Large intestine (tissue), 3 donors: ENCODE results near the gene CD109. TPM values are rescaled to one million over a fixed set of nuclear protein-coding genes. Genes with fewer than 3 reads are reported as not detected.

Source experiments
- DNase-seq, 2 donors: peaks; one replicate each; pipeline versions ENCODE4 v3.0.0 to v3.0.0-alpha.2; 2013
- H3K27ac ChIP-seq: one replicate; pipeline ENCODE4 v1.5.1; 2013; ENCODE audit warnings: low read length
- H3K27me3 ChIP-seq: 2 replicates; pipeline ENCODE4 v1.6.1; 2013; ENCODE audit warnings: low read length; ENCODE audit not compliant: control insufficient read depth, insufficient read depth
- H3K36me3 ChIP-seq: 2 replicates; pipeline ENCODE4 v1.6.1; 2013; ENCODE audit warnings: low read length; ENCODE audit not compliant: control insufficient read depth, insufficient read depth
- H3K4me1 ChIP-seq: one replicate; pipeline ENCODE4 v1.6.1; 2013; ENCODE audit warnings: low read length; ENCODE audit not compliant: control insufficient read depth, insufficient read depth
- H3K4me3 ChIP-seq: one replicate; pipeline ENCODE4 v1.5.1; 2013; ENCODE audit warnings: low read length
- H3K9me3 ChIP-seq: one replicate; pipeline ENCODE4 v1.6.1; 2013; ENCODE audit warnings: mild to moderate bottlenecking, low read depth, low read length, moderate library complexity; ENCODE audit not compliant: control insufficient read depth
- WGBS: methylation state at CpG from one replicate; pipeline ENCODE4 v1.1.5; 2013; ENCODE audit warnings: low lambda C conversion rate; ENCODE audit not compliant: insufficient coverage; 5-methylcytosine and 5-hydroxymethylcytosine counted together
- polyA plus RNA-seq: library from polyadenylated mRNA; unstranded; fragments of 120-200 nt; gene quantifications from one replicate; pipeline ENCODE4 v1.2.1, GENCODE V29; 2013

The CD109 gene
- polyA plus RNA-seq, 1 donor, result 4.7 TPM

DNA sequence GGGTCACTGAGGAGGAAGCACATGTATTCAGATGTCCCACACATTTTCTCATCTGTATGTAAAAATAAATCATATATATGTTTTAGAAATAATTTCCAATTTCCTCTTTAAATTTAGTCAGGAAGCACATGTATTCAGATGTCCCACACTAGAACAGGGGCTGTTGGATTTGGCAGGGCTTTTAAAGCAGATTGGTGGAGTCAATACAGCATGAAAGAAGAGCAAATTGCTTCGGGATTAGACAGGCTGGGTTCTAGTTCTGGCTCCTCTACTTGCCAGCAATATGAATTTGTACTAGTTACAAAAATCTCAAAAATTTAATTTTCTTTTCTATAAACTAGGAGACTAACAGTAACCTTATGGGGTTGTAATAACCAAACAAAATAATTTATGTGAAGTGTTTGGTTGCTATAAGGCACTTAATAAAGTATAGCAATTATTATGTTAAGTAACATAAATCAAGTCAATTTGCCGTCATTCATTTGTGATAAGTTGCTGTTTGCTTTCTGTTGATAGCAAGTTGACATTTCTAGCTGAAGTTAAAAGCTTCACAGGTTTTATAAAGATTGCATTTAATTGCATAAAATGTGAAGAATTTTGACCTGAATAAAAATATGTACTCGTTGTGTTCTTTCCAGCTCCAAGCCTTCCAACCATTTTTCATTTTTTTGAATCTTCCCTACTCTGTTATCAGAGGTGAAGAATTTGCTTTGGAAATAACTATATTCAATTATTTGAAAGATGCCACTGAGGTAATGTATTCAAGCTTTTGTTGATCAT, 88.9 kb downstream of the CD109 start:
- no peaks in the 10 kb centered on the region for H3K4me1 ChIP-seq
- H3K27ac ChIP-seq, result no peak overlapping the region
- H3K36me3 ChIP-seq, result no peaks in the 10 kb centered on the region
- WGBS, result 71% methylated on average over 1 of the region's 3 CpGs
- H3K4me3 ChIP-seq, result no peak overlapping the region
- DNase-seq, result no peak
- no peaks in the 10 kb centered on the region for H3K9me3 ChIP-seq
- no peaks in the 10 kb centered on the region for H3K27me3 ChIP-seq

DNA sequence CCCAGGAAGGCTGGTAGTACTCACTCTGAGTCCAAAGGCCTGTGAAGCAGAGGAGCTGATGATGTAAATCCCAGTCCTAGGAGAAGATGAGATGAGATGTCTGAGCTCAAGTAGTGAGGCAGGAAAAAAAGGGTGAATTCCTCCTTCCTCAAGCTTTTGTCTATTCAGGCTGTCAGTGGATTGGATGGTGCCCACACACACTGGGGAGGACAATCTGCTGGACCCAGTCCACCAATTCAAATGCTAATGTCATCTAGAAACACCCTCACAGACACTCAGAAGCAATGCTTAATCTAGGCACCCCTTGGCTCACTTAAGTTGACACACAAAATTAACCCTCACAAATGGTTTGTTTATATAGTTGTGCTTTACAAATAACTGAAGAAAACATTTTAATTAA, 94.6 kb downstream of the CD109 start:
- DNase-seq, result no peak
- Histone ChIP-seq H3K4me1 (no peaks in the 10 kb centered on the region), H3K9me3 (no peaks in the 10 kb centered on the region), H3K27me3 (no peaks in the 10 kb centered on the region), H3K36me3 (no peaks in the 10 kb centered on the region), H3K4me3 (no peak overlapping the region), H3K27ac (no peak overlapping the region)

DNA sequence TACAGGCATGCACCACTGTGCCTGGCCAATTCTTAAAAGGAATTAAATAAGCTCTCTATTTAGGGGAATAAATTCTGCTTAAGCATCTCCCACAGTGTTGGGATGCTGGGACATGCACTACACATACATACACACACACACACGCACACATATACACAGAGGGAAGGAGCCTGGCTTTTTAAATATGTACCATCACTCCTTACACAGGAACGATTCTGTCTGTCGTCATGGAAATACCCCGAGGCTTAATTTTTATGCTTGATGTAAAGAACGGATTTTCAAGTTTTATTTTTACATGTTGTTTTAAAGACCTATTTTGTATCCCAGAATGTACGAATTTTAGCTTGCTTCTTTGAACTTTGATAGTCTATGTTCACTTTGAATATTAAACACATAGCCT, 95.3 kb downstream of the CD109 start:
- Histone ChIP-seq H3K27me3 (no peaks in the 10 kb centered on the region), H3K4me3 (no peak overlapping the region), H3K4me1 (no peaks in the 10 kb centered on the region), H3K9me3 (no peaks in the 10 kb centered on the region), H3K27ac (no peak overlapping the region), H3K36me3 (no peaks in the 10 kb centered on the region)
- 77% methylated on average over 4 of the region's 6 CpGs for WGBS
- no peak for DNase-seq

DNA sequence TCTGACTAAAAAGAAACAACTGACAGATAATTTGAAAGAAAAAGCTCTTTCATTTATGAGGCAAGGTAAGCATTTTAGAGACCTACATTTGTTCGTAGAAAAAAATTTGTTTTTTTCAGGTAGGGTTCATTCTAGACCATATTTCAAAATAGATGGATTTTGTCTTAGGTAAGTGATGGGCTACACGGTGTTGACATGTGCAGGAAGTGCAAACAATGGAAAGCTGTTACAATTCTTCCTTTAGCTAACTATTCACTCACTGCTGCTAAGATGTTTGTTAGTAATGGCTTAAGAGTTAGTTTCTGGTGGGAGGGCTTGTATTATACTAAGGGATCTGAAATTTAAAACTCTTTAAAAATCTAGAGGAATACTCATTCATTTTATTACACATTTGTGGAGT, 96.7 kb downstream of the CD109 start:
- Histone ChIP-seq H3K4me1 (no peaks in the 10 kb centered on the region), H3K4me3 (no peak overlapping the region), H3K27ac (no peak overlapping the region), H3K27me3 (no peaks in the 10 kb centered on the region), H3K36me3 (no peaks in the 10 kb centered on the region), H3K9me3 (no peaks in the 10 kb centered on the region)
- 0% methylated on average over 1 of the region's 2 CpGs for WGBS
- DNase-seq, result no peak

DNA sequence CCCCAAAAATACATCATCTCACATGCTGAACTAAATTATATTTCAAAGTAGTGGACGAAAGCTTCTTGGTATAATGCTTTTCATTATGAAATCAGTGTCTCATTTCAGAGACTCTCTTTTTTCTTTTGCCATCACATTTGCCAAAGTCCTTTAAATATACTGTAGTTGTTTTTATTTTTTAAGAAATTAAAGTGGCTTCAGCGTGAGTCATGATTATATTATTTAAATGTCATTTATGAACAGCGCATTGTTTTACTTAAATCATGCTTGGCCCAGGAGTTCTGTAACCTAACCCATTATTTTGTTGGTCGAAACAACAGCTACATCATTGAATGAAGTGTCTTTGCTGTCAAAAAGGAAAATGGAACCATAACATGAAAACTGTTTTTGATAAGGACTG, 100.9 kb downstream of the CD109 start:
- Histone ChIP-seq H3K9me3 (no peaks in the 10 kb centered on the region), H3K27me3 (no peaks in the 10 kb centered on the region), H3K27ac (no peak overlapping the region), H3K4me3 (no peak overlapping the region), H3K36me3 (no peaks in the 10 kb centered on the region), H3K4me1 (no peaks in the 10 kb centered on the region)
- no CpG with 5 or more reads among the region's 4 CpGs for WGBS
- no peak for DNase-seq

DNA sequence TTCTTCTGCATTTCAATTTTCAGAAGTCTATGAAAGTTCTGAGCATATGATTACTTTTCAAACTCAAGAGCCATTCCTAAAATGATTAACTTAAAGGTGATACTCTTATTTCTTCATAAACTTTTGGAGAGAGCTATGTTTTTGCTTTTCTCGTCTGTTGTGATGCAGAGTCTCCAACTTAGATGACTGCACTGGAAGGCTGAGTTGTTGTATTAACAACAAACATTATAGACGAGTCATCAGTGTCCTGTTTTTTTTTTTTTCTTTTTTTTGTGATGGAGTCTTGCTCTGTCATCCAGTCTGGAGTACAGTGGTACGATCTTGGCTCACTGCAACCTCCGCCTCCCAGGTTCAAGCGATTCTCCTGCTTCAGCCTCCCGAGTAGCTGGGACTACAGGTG, 101.9 kb downstream of the CD109 start:
- 100% methylated on average over 1 of the region's 6 CpGs for WGBS
- H3K27me3 ChIP-seq, result no peaks in the 10 kb centered on the region
- no peaks in the 10 kb centered on the region for H3K36me3 ChIP-seq
- H3K4me1 ChIP-seq, result no peaks in the 10 kb centered on the region
- no peak for DNase-seq
- H3K4me3 ChIP-seq, result no peak overlapping the region
- H3K9me3 ChIP-seq, result no peaks in the 10 kb centered on the region
- no peak overlapping the region for H3K27ac ChIP-seq

DNA sequence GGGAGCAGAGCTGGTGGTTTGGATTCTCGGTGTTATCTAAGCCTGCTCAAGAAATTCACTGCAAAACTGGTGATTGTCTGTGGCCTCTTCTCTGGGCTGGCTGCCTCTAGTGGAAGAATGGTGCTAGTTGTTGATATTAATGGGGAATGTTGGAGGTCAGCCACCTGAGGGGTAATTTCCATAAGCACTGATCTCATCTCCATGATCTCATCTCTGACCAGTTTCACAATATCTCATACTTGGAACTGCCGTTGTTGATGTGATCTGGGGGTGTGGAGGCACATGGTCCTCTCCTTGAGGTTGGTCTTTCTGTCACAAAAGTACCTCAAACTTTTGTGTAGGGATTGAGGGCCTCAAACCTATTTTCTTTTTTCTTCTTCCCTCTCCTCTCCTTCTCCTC, 102.6 kb downstream of the CD109 start:
- no CpG with 5 or more reads among the region's 2 CpGs for WGBS
- Histone ChIP-seq H3K4me1 (no peaks in the 10 kb centered on the region), H3K36me3 (no peaks in the 10 kb centered on the region), H3K27ac (no peak overlapping the region), H3K4me3 (no peak overlapping the region), H3K27me3 (no peaks in the 10 kb centered on the region), H3K9me3 (no peaks in the 10 kb centered on the region)
- DNase-seq, result peak in 1 of 2 donors; percentile 4

DNA sequence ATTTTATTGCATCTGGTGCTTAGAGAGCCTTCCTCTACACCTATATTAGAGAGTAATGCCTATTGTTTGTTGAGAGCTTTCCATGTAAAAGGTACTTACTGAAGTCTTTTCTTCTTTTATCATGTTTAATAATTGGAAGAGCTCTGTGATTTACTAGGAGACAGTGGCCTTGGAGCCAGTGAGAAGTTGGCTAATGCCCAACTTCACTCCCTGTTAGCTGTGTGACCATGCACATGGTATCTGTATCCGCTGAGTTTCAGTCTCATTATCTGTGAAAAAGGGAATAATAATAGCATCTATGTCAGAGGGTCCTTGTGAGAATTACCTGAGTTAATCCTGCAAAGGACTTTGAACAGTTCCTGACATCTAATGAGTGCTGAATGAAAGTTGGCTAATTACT, 105.0 kb downstream of the CD109 start:
- H3K27ac ChIP-seq, result no peak overlapping the region
- no peaks in the 10 kb centered on the region for H3K36me3 ChIP-seq
- no peak overlapping the region for H3K4me3 ChIP-seq
- H3K9me3 ChIP-seq, result no peaks in the 10 kb centered on the region
- H3K4me1 ChIP-seq, result no peaks in the 10 kb centered on the region
- no CpG with 5 or more reads among the region's 1 CpG for WGBS
- H3K27me3 ChIP-seq, result no peaks in the 10 kb centered on the region
- DNase-seq, result no peak

DNA sequence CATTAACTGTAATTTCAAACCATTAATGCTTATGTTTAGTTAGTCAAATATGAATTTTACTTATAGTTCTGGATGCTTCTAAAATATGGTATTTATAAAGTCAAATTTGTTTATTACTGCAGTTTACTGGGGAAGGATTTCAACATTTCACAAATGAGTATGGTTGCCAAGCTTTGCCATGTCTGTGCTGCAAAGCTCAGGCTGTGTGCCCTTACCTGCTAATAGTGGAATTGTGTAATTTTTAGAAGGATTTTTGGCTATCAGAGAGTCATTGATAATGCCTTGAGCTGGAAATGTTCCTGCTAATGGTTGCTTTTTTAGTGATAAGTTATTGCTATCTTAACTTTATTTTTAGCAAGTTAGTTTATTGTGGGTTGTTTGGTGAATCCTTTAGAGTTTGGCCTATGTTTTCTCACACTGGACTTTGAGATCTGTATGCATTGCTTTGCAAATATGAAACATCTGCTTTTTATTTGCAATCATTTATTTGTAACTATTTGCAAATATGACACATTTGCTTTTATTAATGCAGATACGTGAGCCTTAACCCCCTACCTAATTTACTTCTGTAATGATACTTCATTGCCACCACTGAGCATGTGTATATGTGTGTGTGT, 105.8 kb downstream of the CD109 start:
- Histone ChIP-seq H3K9me3 (no peaks in the 10 kb centered on the region), H3K36me3 (no peaks in the 10 kb centered on the region), H3K4me1 (no peaks in the 10 kb centered on the region), H3K4me3 (no peak overlapping the region), H3K27me3 (no peaks in the 10 kb centered on the region), H3K27ac (no peak overlapping the region)
- WGBS, result no CpG with 5 or more reads among the region's 1 CpG
- DNase-seq, result peak in 1 of 2 donors; percentile 11

DNA sequence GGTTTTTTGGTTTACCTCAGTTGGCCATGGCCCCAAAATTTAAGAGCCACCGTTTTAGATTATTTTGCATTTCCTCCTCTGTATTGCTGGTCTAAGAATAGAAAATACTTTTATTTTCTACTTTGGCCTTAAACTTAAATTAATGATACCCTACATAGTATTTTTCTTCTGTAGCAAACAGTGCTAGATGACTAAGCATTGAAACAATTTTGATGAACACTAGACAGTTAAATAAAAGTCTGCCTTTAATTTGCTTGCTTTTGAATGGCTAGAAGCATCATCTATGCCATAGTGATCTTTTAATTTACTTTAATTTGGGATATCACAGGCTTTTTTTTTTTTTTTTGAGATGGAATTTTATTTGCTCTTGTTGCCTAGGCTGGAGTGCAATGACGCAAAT, 106.4 kb downstream of the CD109 start:
- no peak for DNase-seq
- WGBS, result no CpG with 5 or more reads among the region's 2 CpGs
- Histone ChIP-seq H3K36me3 (no peaks in the 10 kb centered on the region), H3K4me1 (no peaks in the 10 kb centered on the region), H3K27ac (no peak overlapping the region), H3K4me3 (no peak overlapping the region), H3K27me3 (no peaks in the 10 kb centered on the region), H3K9me3 (no peaks in the 10 kb centered on the region)
